ENCODE results near the gene ABTB2. TPM values are rescaled to one million over a fixed set of nuclear protein-coding genes. Genes with fewer than 3 reads are reported as not detected.

Gene ABTB2
- polyA plus RNA-seq, 1 experiment: 6.3 TPM

- DNase-seq (ENCODE audit: low read depth): no peak
- ChIA-PET CTCF (interaction anchor here (0.7 to 5.8 kb wide), 31 partner anchors 12 to 616 kb away, joined by 3 to 112 read pairs (median 4); no protein-coding TSS in a partner anchor), POLR2A (no interaction called here)
- peaks cover under 1% of the 10 kb centered on the region; the same call in 1 of the 2 replicates for H3K27me3 ChIP-seq (ENCODE audit: control insufficient read depth, insufficient read depth, low read length)
- no peaks in the 10 kb centered on the region for H3K36me3 ChIP-seq (ENCODE audit: control insufficient read depth, insufficient read depth, low read length)
- no peak for TF ChIP-seq CTCF (IDR thresholded peaks at IDR 0.05; ENCODE audit: insufficient read depth, low read depth, low read length)
- peak overlapping the region; percentile 37 for H3K4me3 ChIP-seq (ENCODE audit: low read depth, low read length)
Observed at GRCh38 chr11:34358258-34358727, 483 bp upstream of the ABTB2 start.

GRCh38 chr11:34356913-34357700, 703 bp downstream of the ABTB2 start:
- no peak for DNase-seq (ENCODE audit: low read depth)
- no peak; the same call in 1 of the 2 replicates for TF ChIP-seq CTCF (IDR thresholded peaks at IDR 0.05; ENCODE audit: insufficient read depth, low read depth, low read length)
- CTCF ChIA-PET: interaction anchor here (0.6 to 5.8 kb wide), 22 partner anchors 11 to 360 kb away, joined by 3 to 112 read pairs (median 4); partner anchors contain the start of gene CAT
- Histone ChIP-seq H3K4me3 (ENCODE audit: low read depth, low read length) (peak overlapping the region; percentile 61), H3K36me3 (ENCODE audit: control insufficient read depth, insufficient read depth, low read length) (no peaks in the 10 kb centered on the region), H3K27me3 (ENCODE audit: control insufficient read depth, insufficient read depth, low read length) (no peaks in the 10 kb centered on the region; the same call in 1 of the 2 replicates)
- POLR2A ChIA-PET: interaction anchor here (1.1 kb wide), 1 partner anchor 12 kb away, joined by 4 read pairs; no protein-coding TSS in a partner anchor

GRCh38 chr11:34356576-34356912, 1.3 kb downstream of the ABTB2 start:
- Histone ChIP-seq H3K27me3 (ENCODE audit: control insufficient read depth, insufficient read depth, low read length) (no peaks in the 10 kb centered on the region), H3K4me3 (ENCODE audit: low read depth, low read length) (peak overlapping the region; percentile 61), H3K36me3 (ENCODE audit: control insufficient read depth, insufficient read depth, low read length) (no peaks in the 10 kb centered on the region)
- no peak for TF ChIP-seq CTCF (IDR thresholded peaks at IDR 0.05; ENCODE audit: insufficient read depth, low read depth, low read length)
- CTCF ChIA-PET: interaction anchor here (0.8 to 5.8 kb wide), 9 partner anchors 10 to 216 kb away, joined by 3 to 112 read pairs (median 5); no protein-coding TSS in a partner anchor
- POLR2A ChIA-PET: interaction anchor here (0.5 kb wide), 1 partner anchor 1351 kb away, joined by 3 read pairs; no protein-coding TSS in a partner anchor
- no peak for DNase-seq (ENCODE audit: low read depth)

GRCh38 chr11:34356130-34356529, 1.7 kb downstream of the ABTB2 start:
- Histone ChIP-seq H3K27me3 (ENCODE audit: control insufficient read depth, insufficient read depth, low read length) (no peaks in the 10 kb centered on the region), H3K36me3 (ENCODE audit: control insufficient read depth, insufficient read depth, low read length) (no peaks in the 10 kb centered on the region), H3K4me3 (ENCODE audit: low read depth, low read length) (peak overlapping the region; percentile 61)
- CTCF ChIA-PET: interaction anchor here (0.8 to 5.8 kb wide), 6 partner anchors 10 to 216 kb away, joined by 3 to 112 read pairs (median 6); no protein-coding TSS in a partner anchor
- TF ChIP-seq CTCF (IDR thresholded peaks at IDR 0.05; ENCODE audit: insufficient read depth, low read depth, low read length): no peak
- POLR2A ChIA-PET: interaction anchor here (0.5 kb wide), 1 partner anchor 1350 kb away, joined by 3 read pairs; no protein-coding TSS in a partner anchor
- no peak for DNase-seq (ENCODE audit: low read depth)

GRCh38 chr11:34355726-34356125, 2.1 kb downstream of the ABTB2 start:
- no peak for TF ChIP-seq CTCF (IDR thresholded peaks at IDR 0.05; ENCODE audit: insufficient read depth, low read depth, low read length)
- peak overlapping the region; percentile 61 for H3K4me3 ChIP-seq (ENCODE audit: low read depth, low read length)
- DNase-seq (ENCODE audit: low read depth): no peak
- CTCF ChIA-PET: interaction anchor here (0.8 to 5.8 kb wide), 6 partner anchors 9 to 215 kb away, joined by 3 to 112 read pairs (median 6); no protein-coding TSS in a partner anchor
- H3K36me3 ChIP-seq (ENCODE audit: control insufficient read depth, insufficient read depth, low read length): no peaks in the 10 kb centered on the region
- POLR2A ChIA-PET: no interaction called here
- no peaks in the 10 kb centered on the region for H3K27me3 ChIP-seq (ENCODE audit: control insufficient read depth, insufficient read depth, low read length)

Data from BJ (cell line).